GM08714 (cell line): ENCODE results near the gene CD70.
"Not testable (repeated sequence)": the region's sequence is repeated elsewhere in the genome, so short reads cannot be mapped to it uniquely, and the experiment has no call there.

Source experiments
- H3K4me3 ChIP-seq: fragments of 200-500 bp; sonication (Bioruptor generic); 2 replicates; pipeline ENCODE4 v1.5.1; 2014; ENCODE audit warnings: mild to moderate bottlenecking, low read length, inconsistent platforms
- ZNF274 ChIP-seq: IDR thresholded peaks from 2 replicates; pipeline ENCODE4 v1.6.1; 2012; ENCODE audit warnings: mild to moderate bottlenecking, low read depth, low read length

CD70 gene

GRCh38 chr19:6604906-6605305, 14.0 kb upstream of the CD70 start:
- no peak overlapping the region for H3K4me3 ChIP-seq
- no peak for TF ChIP-seq ZNF274

GRCh38 chr19:6602729-6603114, 11.8 kb upstream of the CD70 start:
- TF ChIP-seq ZNF274: no peak
- H3K4me3 ChIP-seq: no peak overlapping the region

GRCh38 chr19:6601537-6602052, 10.6 kb upstream of the CD70 start:
- peak overlapping the region; percentile 5; the same call in 1 of the 2 replicates for H3K4me3 ChIP-seq

GRCh38 chr19:6600951-6601536, 10.1 kb upstream of the CD70 start:
- H3K4me3 ChIP-seq: peak overlapping the region; percentile 41

- no peak for TF ChIP-seq ZNF274
- H3K4me3 ChIP-seq: 0 out of 2 replicates have a peak overlapping the region, but pooled peaks have one; percentile 23
Measured at GRCh38 chr19:6599866-6600454, 9.0 kb upstream of the CD70 start.

- H3K4me3 ChIP-seq: peak overlapping the region; percentile 34; the same call in 1 of the 2 replicates
Measured at GRCh38 chr19:6598254-6598892, 7.4 kb upstream of the CD70 start.

- not testable (repeated sequence) for H3K4me3 ChIP-seq
Measured at GRCh38 chr19:6597471-6598253, 6.7 kb upstream of the CD70 start.

GRCh38 chr19:6596621-6597020, 5.7 kb upstream of the CD70 start:
- no peak overlapping the region for H3K4me3 ChIP-seq
- no peak for TF ChIP-seq ZNF274

GRCh38 chr19:6593651-6594416, 2.9 kb upstream of the CD70 start:
- peak overlapping the region; percentile 27; the same call in 1 of the 2 replicates for H3K4me3 ChIP-seq
- no peak for TF ChIP-seq ZNF274

- TF ChIP-seq ZNF274: no peak
- H3K4me3 ChIP-seq: peak overlapping the region; percentile 97
Measured at GRCh38 chr19:6590258-6590826, 608 bp downstream of the CD70 start.

GRCh38 chr19:6589711-6590257, 1.2 kb downstream of the CD70 start:
- TF ChIP-seq ZNF274: no peak

GRCh38 chr19:6588508-6589345, 2.2 kb downstream of the CD70 start:
- H3K4me3 ChIP-seq: peak overlapping the region; percentile 97

More at GRCh38 chr19:6589711-6590257, 1.2 kb downstream of the CD70 start:
- peak overlapping the region; percentile 97 for H3K4me3 ChIP-seq

More at GRCh38 chr19:6588508-6589345, 2.2 kb downstream of the CD70 start:
- no peak for TF ChIP-seq ZNF274
